SK-N-SH treated with all-trans-retinoic acid at 6 μM for 48 hours (cell line): Measurements from ENCODE around the gene ITLN1.

Experiments
- ESRRG ChIP-seq: fragments of 250-450 bp; sonication (Bioruptor Pico); IDR thresholded peaks from 2 replicates; pipeline ENCODE4 v1.6.1; 2021; ENCODE audit warnings: mild to moderate bottlenecking
- ISL1 ChIP-seq: fragments of 250-450 bp; sonication (Bioruptor Pico); IDR thresholded peaks from 2 replicates; pipeline ENCODE4 v2.1.2; 2022; ENCODE audit warnings: mild to moderate bottlenecking, moderate library complexity
- OSR1 ChIP-seq: fragments of 250-450 bp; sonication (Bioruptor Pico); IDR thresholded peaks from 2 replicates; pipeline ENCODE4 v1.8.0; 2022; ENCODE audit warnings: moderate library complexity, mild to moderate bottlenecking, inconsistent platforms
- RARB ChIP-seq: fragments of 250-450 bp; sonication (Bioruptor Pico); IDR thresholded peaks from 2 replicates; pipeline ENCODE4 v1.8.0; 2021; ENCODE audit warnings: mild to moderate bottlenecking, moderate library complexity
- SNAI2 ChIP-seq: fragments of 250-450 bp; sonication (Bioruptor Pico); IDR thresholded peaks from 2 replicates; pipeline ENCODE4 v1.5.0; 2020; ENCODE audit warnings: mild to moderate bottlenecking, moderate library complexity
- TCF4 ChIP-seq: fragments of 250-450 bp; sonication (Bioruptor Pico); IDR thresholded peaks from 2 replicates; pipeline ENCODE4 v1.8.0; 2021; ENCODE audit warnings: mild to moderate bottlenecking, moderate library complexity, borderline replicate concordance
- ZNF8 ChIP-seq: fragments of 450-650 bp; formaldehyde crosslinking; IDR thresholded peaks from 2 replicates; pipeline ENCODE4 v1.5.0; 2020; ENCODE audit warnings: mild to moderate bottlenecking, moderate library complexity
- TF ChIP-seq, protein P1 (sequence below): fragments of 250-450 bp; sonication (Bioruptor Pico); IDR thresholded peaks from 2 replicates; pipeline ENCODE4 v1.5.1; 2020; ENCODE audit warnings: low read depth, mild to moderate bottlenecking, moderate library complexity

DNA sequence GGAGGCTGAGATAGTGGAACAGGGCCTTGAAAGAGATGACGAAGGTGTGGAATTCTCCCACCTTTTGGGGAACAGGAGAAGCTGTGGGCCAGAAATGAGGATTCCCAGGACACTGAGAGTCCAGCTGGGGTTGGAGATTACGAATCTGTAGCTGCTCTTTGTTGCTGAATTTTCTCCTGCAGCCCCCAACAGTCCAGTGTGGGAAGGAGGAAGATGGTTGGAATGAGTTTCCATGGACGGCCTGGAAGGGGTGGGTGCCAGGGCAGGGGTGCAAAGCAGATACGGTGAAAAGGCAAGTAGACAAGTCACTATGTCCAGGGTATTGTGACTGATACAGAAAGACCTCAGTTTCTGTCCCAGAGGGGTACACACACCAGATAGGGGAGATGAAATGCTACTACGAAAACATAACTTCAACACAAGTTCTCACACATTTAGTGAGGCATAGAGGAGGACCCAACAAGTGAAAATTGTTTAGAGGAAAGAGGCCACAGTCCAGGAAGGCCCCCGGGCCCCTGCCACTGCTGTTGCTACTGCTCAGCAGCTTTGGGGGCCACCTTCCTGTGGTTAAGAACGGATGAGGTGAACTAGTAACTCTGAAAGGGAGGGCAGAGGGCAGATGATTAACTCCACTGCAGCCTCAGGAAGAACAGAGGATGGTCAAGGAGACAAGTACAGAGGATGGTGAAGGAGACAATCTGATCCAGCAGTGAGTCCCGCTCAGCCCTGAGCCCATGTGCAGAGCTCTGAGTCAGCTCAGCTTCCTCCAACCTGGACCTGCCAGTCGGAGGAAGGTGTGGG is 29.6 kb downstream of the ITLN1 start:
- TF ChIP-seq OSR1 (CRISPR knock-in tag) (no peak), TCF4 (no peak), SNAI2 (no peak), ZNF8 (CRISPR knock-in tag) (no peak), ISL1 (CRISPR knock-in tag) (no peak), RARB (CRISPR knock-in tag) (no peak), ESRRG (CRISPR knock-in tag) (no peak)
- TF ChIP-seq, protein P1, sequence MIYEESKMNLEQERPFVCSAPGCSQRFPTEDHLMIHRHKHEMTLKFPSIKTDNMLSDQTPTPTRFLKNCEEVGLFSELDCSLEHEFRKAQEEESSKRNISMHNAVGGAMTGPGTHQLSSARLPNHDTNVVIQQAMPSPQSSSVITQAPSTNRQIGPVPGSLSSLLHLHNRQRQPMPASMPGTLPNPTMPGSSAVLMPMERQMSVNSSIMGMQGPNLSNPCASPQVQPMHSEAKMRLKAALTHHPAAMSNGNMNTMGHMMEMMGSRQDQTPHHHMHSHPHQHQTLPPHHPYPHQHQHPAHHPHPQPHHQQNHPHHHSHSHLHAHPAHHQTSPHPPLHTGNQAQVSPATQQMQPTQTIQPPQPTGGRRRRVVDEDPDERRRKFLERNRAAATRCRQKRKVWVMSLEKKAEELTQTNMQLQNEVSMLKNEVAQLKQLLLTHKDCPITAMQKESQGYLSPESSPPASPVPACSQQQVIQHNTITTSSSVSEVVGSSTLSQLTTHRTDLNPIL (CRISPR knock-in tag), result no peak
